Transverse colon (tissue), 4 donors: ENCODE measurements around the gene PPP1R14D. TPM values are rescaled to one million over a fixed set of nuclear protein-coding genes. Genes with fewer than 3 reads are reported as not detected.

Experiments
- DNase-seq: peaks from one replicate; pipeline ENCODE4 v3.0.0-alpha.2; 2019
- H3K27ac ChIP-seq, 4 donors: fragments of 200-600 bp; sonication (generic); 2 replicates each; pipeline ENCODE4 v1.5.1; 2016 to 2018; ENCODE audit warnings: inconsistent platforms in 4 of 4
- H3K27me3 ChIP-seq: fragments of 200-600 bp; sonication (generic); 2 replicates; pipeline ENCODE4 v1.5.1; 2017; ENCODE audit warnings: inconsistent platforms
- H3K36me3 ChIP-seq, 4 donors: fragments of 200-600 bp; sonication (generic); 2 replicates each; pipeline ENCODE4 v1.5.1; 2017 to 2019; ENCODE audit warnings: inconsistent platforms in 4 of 4
- H3K4me1 ChIP-seq, 4 donors: fragments of 200-600 bp; sonication (generic); 2 replicates each; pipeline ENCODE4 v1.5.1; 2017 to 2020; ENCODE audit warnings: inconsistent platforms in 4 of 4
- H3K4me3 ChIP-seq, 4 donors: fragments of 200-600 bp; sonication (generic); 1 replicate in 1 of 4; 2 replicates in 3 of 4; pipeline versions ENCODE4 v1.5.1 to v1.6.1; 2017 to 2019; ENCODE audit warnings: inconsistent platforms in 4 of 4
- H3K9me3 ChIP-seq, 2 donors: fragments of 200-600 bp; sonication (generic); 2 replicates each; pipeline ENCODE4 v1.5.1; 2017 to 2019; ENCODE audit warnings: inconsistent platforms in 2 of 2
- EP300 ChIP-seq: sonication (generic); formaldehyde crosslinking; IDR thresholded peaks from one replicate; pipeline ENCODE4 v1.6.1; 2017; ENCODE audit warnings: antibody characterized with exemption, low read depth
- POLR2A ChIP-seq: fragments of 450-650 bp; IDR thresholded peaks from one replicate; pipeline ENCODE4 v1.6.1; 2016; ENCODE audit warnings: antibody characterized with exemption, mild to moderate bottlenecking, moderate library complexity
- POLR2AphosphoS5 ChIP-seq, 3 donors: sonication (generic); formaldehyde crosslinking; IDR thresholded peaks; one replicate each; pipeline ENCODE4 v1.6.1; 2016; ENCODE audit warnings: antibody characterized with exemption in 3 of 3
- WGBS, 2 donors: methylation state at CpG; one replicate each; pipeline ENCODE4 v1.1.5; 2018; ENCODE audit warnings: low coverage in 1 of 2; 5-methylcytosine and 5-hydroxymethylcytosine counted together
- in situ Hi-C, 4 donors: fragments of 200-750 bp; cut with MboI; loops; one replicate each; pipeline versions ENCODE4 v1.15.0 to v1.15.1; 2017; ENCODE audit warnings: low sequenced_read_pairs in 3 of 4, low pct_ligation_motif_present in 1 of 4, low pct_unique_long_range_greater_than_20kb in 1 of 4
- intact Hi-C: fragments of 100-400 bp; cut with DNase I; formaldehyde crosslinking; loops from one replicate; pipeline ENCODE4 v1.15.1; 2023; ENCODE audit warnings: low total_unique reads
- total RNA-seq, 4 donors: library from RNA; depleted of rRNA; stranded (reverse); fragments of >200 nt; gene quantifications; one replicate each; pipeline ENCODE4 v1.1.0, GENCODE V29; 2016
- TF ChIP-seq, protein P1 (sequence below), 5 experiments: fragments of 200-600 bp in 3 of 5; fragments of 450-650 bp in 2 of 5; sonication (generic) in 3 of 5; IDR thresholded peaks; 1 replicate in 2 of 5; 2 replicates in 3 of 5; pipeline ENCODE4 v1.5.1; 2016 to 2017; ENCODE audit warnings: antibody characterized with exemption in 5 of 5, inconsistent platforms in 3 of 5, mild to moderate bottlenecking in 2 of 5, moderate library complexity in 1 of 5

PPP1R14D gene
- total RNA-seq, 4 donors from 2014 or later: 19.5 to 256 (median 144) TPM

DNA sequence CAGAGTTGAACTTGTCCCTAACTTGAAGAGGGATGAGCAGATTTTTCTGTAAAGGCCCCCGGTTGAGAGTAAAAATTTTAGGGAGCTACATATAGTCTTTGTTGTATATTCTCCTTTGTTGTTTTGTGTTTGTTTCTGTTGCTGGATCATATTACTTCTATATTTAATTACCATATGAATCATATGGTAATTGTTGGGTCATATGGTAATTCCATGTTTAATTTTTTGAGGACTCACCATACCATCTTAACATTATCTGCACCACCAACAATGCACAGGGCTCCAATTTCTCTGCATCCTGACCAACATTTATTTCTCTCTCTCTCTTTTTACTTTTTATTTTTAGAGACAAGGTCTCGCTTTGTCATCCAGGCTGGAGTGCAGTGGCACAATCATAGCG is 29.0 kb downstream of the PPP1R14D start:
- H3K27ac ChIP-seq: no peak overlapping the region
- H3K4me1 ChIP-seq: peaks cover 0 to 40% (median 8%) of the 10 kb centered on the region in 4 donors

DNA sequence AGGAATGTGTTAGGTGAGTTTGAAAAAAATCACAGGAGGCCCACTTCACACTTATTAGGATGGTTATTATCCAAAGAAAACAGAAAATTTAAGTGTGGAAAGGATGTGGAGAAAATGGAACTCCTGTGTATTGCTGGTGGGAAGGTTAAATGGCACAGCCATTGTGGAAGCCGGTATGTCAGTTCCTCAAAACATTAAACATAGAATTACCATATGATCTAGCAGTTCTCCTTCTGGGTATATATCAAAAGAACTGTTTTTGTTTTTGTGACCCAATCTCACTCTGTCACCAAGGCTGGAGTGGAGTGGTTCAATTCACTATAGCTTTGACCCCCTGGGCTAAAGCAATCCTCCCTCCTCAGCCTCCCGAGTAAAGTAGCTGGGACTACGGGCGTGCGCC is 32.0 kb downstream of the PPP1R14D start:
- TF ChIP-seq POLR2AphosphoS5 (IDR thresholded peaks at IDR 0.05) (no peak), POLR2A (no peak), EP300 (no peak)
- TF ChIP-seq, protein P1, sequence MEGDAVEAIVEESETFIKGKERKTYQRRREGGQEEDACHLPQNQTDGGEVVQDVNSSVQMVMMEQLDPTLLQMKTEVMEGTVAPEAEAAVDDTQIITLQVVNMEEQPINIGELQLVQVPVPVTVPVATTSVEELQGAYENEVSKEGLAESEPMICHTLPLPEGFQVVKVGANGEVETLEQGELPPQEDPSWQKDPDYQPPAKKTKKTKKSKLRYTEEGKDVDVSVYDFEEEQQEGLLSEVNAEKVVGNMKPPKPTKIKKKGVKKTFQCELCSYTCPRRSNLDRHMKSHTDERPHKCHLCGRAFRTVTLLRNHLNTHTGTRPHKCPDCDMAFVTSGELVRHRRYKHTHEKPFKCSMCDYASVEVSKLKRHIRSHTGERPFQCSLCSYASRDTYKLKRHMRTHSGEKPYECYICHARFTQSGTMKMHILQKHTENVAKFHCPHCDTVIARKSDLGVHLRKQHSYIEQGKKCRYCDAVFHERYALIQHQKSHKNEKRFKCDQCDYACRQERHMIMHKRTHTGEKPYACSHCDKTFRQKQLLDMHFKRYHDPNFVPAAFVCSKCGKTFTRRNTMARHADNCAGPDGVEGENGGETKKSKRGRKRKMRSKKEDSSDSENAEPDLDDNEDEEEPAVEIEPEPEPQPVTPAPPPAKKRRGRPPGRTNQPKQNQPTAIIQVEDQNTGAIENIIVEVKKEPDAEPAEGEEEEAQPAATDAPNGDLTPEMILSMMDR (IDR thresholded peaks at IDR 0.05): no peak
- no peaks in the 10 kb centered on the region for H3K27me3 ChIP-seq
- DNase-seq: no peak
- H3K4me3 ChIP-seq: no peak overlapping the region
- intact Hi-C loops: no loop called here
- H3K4me1 ChIP-seq: peaks cover 0 to 57% (median 20%) of the 10 kb centered on the region in 4 donors
- H3K9me3 ChIP-seq: no peaks in the 10 kb centered on the region
- H3K36me3 ChIP-seq: no peaks in the 10 kb centered on the region
- H3K27ac ChIP-seq: peak overlapping the region in 1 of 4 donors; percentile 78
- in situ Hi-C loops: no loop called here
- 92 to 100% methylated on average over 5 of the region's 5 CpGs for WGBS, 2 donors

More for the DNA sequence above, 29.0 kb downstream of the PPP1R14D start:
- no peaks in the 10 kb centered on the region for H3K36me3 ChIP-seq
- H3K4me3 ChIP-seq: no peak overlapping the region
- no peaks in the 10 kb centered on the region for H3K27me3 ChIP-seq
- TF ChIP-seq POLR2A (no peak), EP300 (no peak), POLR2AphosphoS5 (IDR thresholded peaks at IDR 0.05) (no peak)
- TF ChIP-seq, protein P1 (IDR thresholded peaks at IDR 0.05): no peak
- no peaks in the 10 kb centered on the region for H3K9me3 ChIP-seq
- 94 to 97% methylated on average over 3 of the region's 3 CpGs for WGBS, 2 donors
- intact Hi-C loops: no loop called here
- no peak for DNase-seq
- in situ Hi-C loops: no loop called here

DNA sequence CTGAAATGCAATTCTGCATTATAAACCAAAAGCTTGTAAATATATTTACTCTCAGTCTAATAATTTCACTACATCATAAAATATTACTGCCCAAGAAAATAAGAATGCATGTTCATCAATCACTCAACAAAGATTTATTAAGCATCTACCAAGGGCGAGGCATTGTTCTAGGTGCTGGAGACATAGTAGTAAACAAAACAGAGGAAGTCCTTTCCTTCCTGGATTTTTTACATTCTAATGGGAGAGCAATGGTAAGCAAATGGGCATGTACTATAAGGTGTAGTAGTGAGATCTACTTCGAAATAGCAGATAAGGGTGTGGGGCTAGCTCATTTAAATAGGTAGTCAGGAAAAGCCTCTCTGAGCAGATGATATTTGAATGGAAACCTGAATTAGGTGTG is 32.5 kb downstream of the PPP1R14D start:
- in situ Hi-C loops: no loop called here
- H3K9me3 ChIP-seq: no peaks in the 10 kb centered on the region
- intact Hi-C loops: no loop called here
- peak overlapping the region in 3 of 4 donors; percentile 2 to 78 (median 77) for H3K27ac ChIP-seq
- no peaks in the 10 kb centered on the region for H3K27me3 ChIP-seq
- no peak for TF ChIP-seq POLR2A
- TF ChIP-seq EP300: no peak
- TF ChIP-seq, protein P1 (IDR thresholded peaks at IDR 0.05): no peak
- no peak for TF ChIP-seq POLR2AphosphoS5 (IDR thresholded peaks at IDR 0.05)
- 75 to 82% methylated on average over 2 of the region's 2 CpGs for WGBS, 2 donors
- H3K4me1 ChIP-seq: peaks cover 0 to 61% (median 20%) of the 10 kb centered on the region in 4 donors
- H3K4me3 ChIP-seq: no peak overlapping the region
- no peak for DNase-seq
- no peaks in the 10 kb centered on the region for H3K36me3 ChIP-seq

DNA sequence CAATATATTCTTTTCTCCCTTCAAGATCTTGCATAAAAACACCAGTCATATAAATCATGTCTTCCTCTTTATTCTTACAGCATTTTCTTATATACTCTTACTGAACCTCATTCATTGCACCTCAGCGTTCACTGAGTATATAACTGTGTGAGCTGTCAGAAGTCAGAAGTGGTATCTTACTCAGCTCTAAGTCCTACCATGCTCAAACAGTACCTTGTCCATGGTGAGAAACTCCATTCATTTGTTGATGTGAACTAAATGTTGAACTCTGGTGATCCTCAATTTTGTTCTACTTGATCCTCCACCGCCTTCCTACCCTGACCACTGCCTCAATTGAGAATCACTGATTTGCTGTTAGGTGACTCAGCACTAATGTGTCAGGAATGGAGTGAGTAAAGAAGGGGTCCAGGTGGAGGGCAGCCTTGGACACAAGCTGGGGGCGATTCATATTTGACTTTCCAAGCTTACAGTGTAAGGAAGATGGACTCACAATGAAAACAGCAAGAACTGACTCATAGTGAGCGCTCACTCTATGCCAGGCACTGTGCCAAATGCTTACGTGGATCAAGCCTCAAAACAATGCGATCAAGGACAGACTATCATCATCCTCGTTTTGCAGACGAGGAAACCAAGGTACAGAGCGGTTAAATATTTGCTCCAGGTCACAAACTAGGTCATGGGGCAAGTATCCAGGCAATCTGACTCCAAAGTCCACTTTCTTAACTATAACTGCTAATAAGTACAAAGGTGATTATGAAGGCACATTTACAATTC is 35.1 kb downstream of the PPP1R14D start:
- H3K36me3 ChIP-seq: no peaks in the 10 kb centered on the region
- TF ChIP-seq POLR2AphosphoS5 (IDR thresholded peaks at IDR 0.05): peak in 2 of 3 donors; percentile 68 to 72
- no peak for TF ChIP-seq POLR2A
- TF ChIP-seq, protein P1 (IDR thresholded peaks at IDR 0.05): no peak
- TF ChIP-seq EP300: peak; percentile 57
- peaks cover 0 to 77% (median 34%) of the 10 kb centered on the region in 4 donors for H3K4me1 ChIP-seq
- no peaks in the 10 kb centered on the region for H3K27me3 ChIP-seq
- H3K27ac ChIP-seq: peak overlapping the region; percentile 67 to 78 (median 76)
- H3K9me3 ChIP-seq: no peaks in the 10 kb centered on the region
- in situ Hi-C loops (no loop called here), intact Hi-C loops (no loop called here)
- H3K4me3 ChIP-seq: no peak overlapping the region
- DNase-seq: peak; percentile 87
- 60 to 83% methylated on average over 1 to 9 of the region's 9 CpGs for WGBS, 2 donors
